Measurements from ENCODE around the gene KLRK1. TPM values are rescaled to one million over a fixed set of nuclear protein-coding genes. Genes with fewer than 3 reads are reported as not detected.
"Not testable (repeated sequence)": the region's sequence is repeated elsewhere in the genome, so short reads cannot be mapped to it uniquely, and the experiment has no call there.

Gene KLRK1
- total RNA-seq, 1 experiment from 2014 or later, result not detected

GRCh38 chr12:10385166-10385613 lies 4.7 kb downstream of the KLRK1 start:
- Histone ChIP-seq H3K36me3 (ENCODE audit: insufficient read depth, low read length) (no peaks in the 10 kb centered on the region), H4K20me1 (ENCODE audit: insufficient read depth, low read depth, low read length) (no peaks in the 10 kb centered on the region), H3K27me3 (ENCODE audit: low read length) (no peaks in the 10 kb centered on the region), H3K9ac (ENCODE audit: low read length) (no peak overlapping the region), H3K9me3 (ENCODE audit: low read length) (no peaks in the 10 kb centered on the region), H2AFZ (ENCODE audit: low read length) (no peak overlapping the region), H3K4me2 (ENCODE audit: low read depth, low read length, poor library complexity, severe bottlenecking) (no peak overlapping the region), H3K4me3 (ENCODE audit: low read length) (no peak overlapping the region), H3K27ac (ENCODE audit: low read length) (no peak overlapping the region), H3K9me2 (replicated peaks; ENCODE audit: insufficient read depth, low read length) (no peaks in the 10 kb centered on the region), H3K79me2 (ENCODE audit: low read length) (no peaks in the 10 kb centered on the region), H3K4me1 (ENCODE audit: low read length) (no peaks in the 10 kb centered on the region)
- no peak for DNase-seq

GRCh38 chr12:10384191-10384590 lies 5.7 kb downstream of the KLRK1 start:
- H3K4me3 ChIP-seq (ENCODE audit: low read length), result no peak overlapping the region
- no peak overlapping the region for H3K4me2 ChIP-seq (ENCODE audit: low read depth, low read length, poor library complexity, severe bottlenecking)
- no peaks in the 10 kb centered on the region for H4K20me1 ChIP-seq (ENCODE audit: insufficient read depth, low read depth, low read length)
- H3K79me2 ChIP-seq (ENCODE audit: low read length), result no peaks in the 10 kb centered on the region
- H3K9me3 ChIP-seq (ENCODE audit: low read length), result no peaks in the 10 kb centered on the region
- H3K9ac ChIP-seq (ENCODE audit: low read length), result no peak overlapping the region
- no peaks in the 10 kb centered on the region for H3K27me3 ChIP-seq (ENCODE audit: low read length)
- H3K4me1 ChIP-seq (ENCODE audit: low read length), result no peaks in the 10 kb centered on the region
- H3K27ac ChIP-seq (ENCODE audit: low read length), result no peak overlapping the region
- DNase-seq, result no peak
- no peak overlapping the region for H2AFZ ChIP-seq (ENCODE audit: low read length)
- H3K36me3 ChIP-seq (ENCODE audit: insufficient read depth, low read length), result no peaks in the 10 kb centered on the region
- no peaks in the 10 kb centered on the region for H3K9me2 ChIP-seq (replicated peaks; ENCODE audit: insufficient read depth, low read length)

DNA sequence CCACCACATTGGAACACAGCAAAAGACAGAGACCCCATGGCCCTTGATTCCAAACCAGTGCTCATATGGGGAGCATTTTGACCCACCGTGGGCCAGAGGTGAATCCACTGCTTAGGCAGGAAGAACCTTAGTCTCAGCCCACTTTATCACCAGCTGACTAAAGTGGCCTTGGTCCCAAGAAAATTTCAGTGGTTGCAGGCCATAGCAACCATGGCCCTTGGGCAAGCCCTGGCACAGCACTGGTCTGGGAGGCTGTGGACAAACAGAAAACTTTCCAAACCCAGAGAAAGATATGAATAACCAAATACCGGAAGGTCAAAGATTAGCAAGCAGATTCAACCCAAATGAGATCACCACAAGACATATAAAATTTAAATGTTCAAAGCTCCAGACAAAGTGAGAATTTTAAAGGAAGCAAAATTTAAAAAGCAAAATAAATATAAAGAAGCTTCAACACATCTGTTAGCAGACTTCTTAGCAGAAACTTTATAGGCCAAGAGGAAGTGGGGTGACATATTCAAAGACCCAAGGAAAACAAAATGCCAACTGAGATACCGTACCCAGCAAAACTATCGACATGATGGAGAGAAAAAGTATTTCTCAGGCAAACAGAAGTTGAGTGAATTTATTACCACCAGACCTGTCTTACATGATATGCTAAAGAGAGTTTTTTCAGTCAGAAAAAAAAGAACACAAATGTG lies 7.8 kb downstream of the KLRK1 start:
- H3K4me1 ChIP-seq (ENCODE audit: low read length), result no peaks in the 10 kb centered on the region

GRCh38 chr12:10378737-10379136 lies 11.1 kb downstream of the KLRK1 start:
- H3K9me3 ChIP-seq (ENCODE audit: low read length); H3K9me2 ChIP-seq (replicated peaks; ENCODE audit: insufficient read depth, low read length); H2AFZ ChIP-seq (ENCODE audit: low read length); H3K9ac ChIP-seq (ENCODE audit: low read length); H3K79me2 ChIP-seq (ENCODE audit: low read length); H3K4me3 ChIP-seq (ENCODE audit: low read length); H3K4me2 ChIP-seq (ENCODE audit: low read depth, low read length, poor library complexity, severe bottlenecking); H3K36me3 ChIP-seq (ENCODE audit: insufficient read depth, low read length); DNase-seq; H3K27me3 ChIP-seq (ENCODE audit: low read length); H3K4me1 ChIP-seq (ENCODE audit: low read length); H4K20me1 ChIP-seq (ENCODE audit: insufficient read depth, low read depth, low read length); H3K27ac ChIP-seq (ENCODE audit: low read length): not testable (repeated sequence)

More for the DNA sequence above, 7.8 kb downstream of the KLRK1 start:
- no peak overlapping the region for H3K9ac ChIP-seq (ENCODE audit: low read length)
- H3K27me3 ChIP-seq (ENCODE audit: low read length), result no peaks in the 10 kb centered on the region
- no peaks in the 10 kb centered on the region for H3K9me3 ChIP-seq (ENCODE audit: low read length)
- no peak for DNase-seq
- no peaks in the 10 kb centered on the region for H3K36me3 ChIP-seq (ENCODE audit: insufficient read depth, low read length)
- H3K79me2 ChIP-seq (ENCODE audit: low read length), result no peaks in the 10 kb centered on the region
- no peak overlapping the region for H3K4me3 ChIP-seq (ENCODE audit: low read length)
- no peaks in the 10 kb centered on the region for H4K20me1 ChIP-seq (ENCODE audit: insufficient read depth, low read depth, low read length)
- no peaks in the 10 kb centered on the region for H3K9me2 ChIP-seq (replicated peaks; ENCODE audit: insufficient read depth, low read length)
- no peak overlapping the region for H3K4me2 ChIP-seq (ENCODE audit: low read depth, low read length, poor library complexity, severe bottlenecking)
- H2AFZ ChIP-seq (ENCODE audit: low read length), result no peak overlapping the region
- no peak overlapping the region for H3K27ac ChIP-seq (ENCODE audit: low read length)

GRCh38 chr12:10374624-10375018 lies 15.2 kb downstream of the KLRK1 start:
- H3K27me3 ChIP-seq (ENCODE audit: low read length), result no peaks in the 10 kb centered on the region
- H3K4me3 ChIP-seq (ENCODE audit: low read length), result no peak overlapping the region
- no peaks in the 10 kb centered on the region for H3K79me2 ChIP-seq (ENCODE audit: low read length)
- H3K4me2 ChIP-seq (ENCODE audit: low read depth, low read length, poor library complexity, severe bottlenecking), result no peak overlapping the region
- H3K36me3 ChIP-seq (ENCODE audit: insufficient read depth, low read length), result no peaks in the 10 kb centered on the region
- DNase-seq, result no peak
- no peak overlapping the region for H2AFZ ChIP-seq (ENCODE audit: low read length)
- H3K9me2 ChIP-seq (replicated peaks; ENCODE audit: insufficient read depth, low read length), result no peaks in the 10 kb centered on the region
- no peak overlapping the region for H3K9ac ChIP-seq (ENCODE audit: low read length)
- H4K20me1 ChIP-seq (ENCODE audit: insufficient read depth, low read depth, low read length), result no peaks in the 10 kb centered on the region
- H3K4me1 ChIP-seq (ENCODE audit: low read length), result no peaks in the 10 kb centered on the region
- no peaks in the 10 kb centered on the region for H3K9me3 ChIP-seq (ENCODE audit: low read length)
- no peak overlapping the region for H3K27ac ChIP-seq (ENCODE audit: low read length)

DNA sequence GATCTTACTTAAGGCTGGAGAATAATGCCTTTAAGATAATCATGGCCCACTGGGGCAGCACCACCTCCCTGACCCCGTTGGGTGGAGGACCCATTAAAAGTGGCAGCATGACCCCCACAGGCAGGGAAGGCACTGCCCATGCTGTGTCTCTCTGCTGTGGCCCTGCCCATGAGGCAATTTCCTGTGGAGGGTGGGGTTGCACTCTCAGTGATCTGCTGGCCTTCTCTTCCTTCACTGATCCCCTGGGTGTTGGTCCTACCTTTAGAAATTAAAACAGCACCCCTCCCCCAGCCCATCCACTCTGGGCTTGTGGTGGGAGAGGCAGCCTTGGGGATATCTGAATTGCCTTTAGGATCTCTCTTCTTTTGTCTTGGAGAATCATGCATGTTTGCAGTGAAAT lies 17.3 kb downstream of the KLRK1 start:
- H3K4me3 ChIP-seq (ENCODE audit: low read length), result no peak overlapping the region
- no peaks in the 10 kb centered on the region for H3K9me2 ChIP-seq (replicated peaks; ENCODE audit: insufficient read depth, low read length)
- DNase-seq, result no peak
- H3K79me2 ChIP-seq (ENCODE audit: low read length), result no peaks in the 10 kb centered on the region
- H3K27ac ChIP-seq (ENCODE audit: low read length), result no peak overlapping the region
- no peak overlapping the region for H3K9ac ChIP-seq (ENCODE audit: low read length)
- no peaks in the 10 kb centered on the region for H3K4me1 ChIP-seq (ENCODE audit: low read length)
- H4K20me1 ChIP-seq (ENCODE audit: insufficient read depth, low read depth, low read length), result no peaks in the 10 kb centered on the region
- no peaks in the 10 kb centered on the region for H3K36me3 ChIP-seq (ENCODE audit: insufficient read depth, low read length)
- no peak overlapping the region for H2AFZ ChIP-seq (ENCODE audit: low read length)
- H3K27me3 ChIP-seq (ENCODE audit: low read length), result no peaks in the 10 kb centered on the region
- no peaks in the 10 kb centered on the region for H3K9me3 ChIP-seq (ENCODE audit: low read length)
- H3K4me2 ChIP-seq (ENCODE audit: low read depth, low read length, poor library complexity, severe bottlenecking), result no peak overlapping the region

- not testable (repeated sequence) for H3K36me3 ChIP-seq (ENCODE audit: insufficient read depth, low read length); H3K27me3 ChIP-seq (ENCODE audit: low read length); H3K79me2 ChIP-seq (ENCODE audit: low read length); H3K9me2 ChIP-seq (replicated peaks; ENCODE audit: insufficient read depth, low read length); H3K4me1 ChIP-seq (ENCODE audit: low read length); H4K20me1 ChIP-seq (ENCODE audit: insufficient read depth, low read depth, low read length); DNase-seq; H3K4me3 ChIP-seq (ENCODE audit: low read length); H3K9ac ChIP-seq (ENCODE audit: low read length); H3K4me2 ChIP-seq (ENCODE audit: low read depth, low read length, poor library complexity, severe bottlenecking); H3K27ac ChIP-seq (ENCODE audit: low read length); H2AFZ ChIP-seq (ENCODE audit: low read length); H3K9me3 ChIP-seq (ENCODE audit: low read length)
Measured at GRCh38 chr12:10371893-10372535, 17.8 kb downstream of the KLRK1 start.

- H3K4me3 ChIP-seq (ENCODE audit: low read length), result no peak overlapping the region
- no peaks in the 10 kb centered on the region for H4K20me1 ChIP-seq (ENCODE audit: insufficient read depth, low read depth, low read length)
- DNase-seq, result no peak
- H3K9ac ChIP-seq (ENCODE audit: low read length), result no peak overlapping the region
- H3K27me3 ChIP-seq (ENCODE audit: low read length), result no peaks in the 10 kb centered on the region
- H3K36me3 ChIP-seq (ENCODE audit: insufficient read depth, low read length), result no peaks in the 10 kb centered on the region
- peaks cover 11% of the 10 kb centered on the region for H3K4me1 ChIP-seq (ENCODE audit: low read length)
- no peak overlapping the region for H3K27ac ChIP-seq (ENCODE audit: low read length)
- H3K4me2 ChIP-seq (ENCODE audit: low read depth, low read length, poor library complexity, severe bottlenecking), result no peak overlapping the region
- no peaks in the 10 kb centered on the region for H3K79me2 ChIP-seq (ENCODE audit: low read length)
- no peaks in the 10 kb centered on the region for H3K9me2 ChIP-seq (replicated peaks; ENCODE audit: insufficient read depth, low read length)
- no peak overlapping the region for H2AFZ ChIP-seq (ENCODE audit: low read length)
- no peaks in the 10 kb centered on the region for H3K9me3 ChIP-seq (ENCODE audit: low read length)
Measured at GRCh38 chr12:10369557-10370415, 20.1 kb downstream of the KLRK1 start.
